Activated CD4-positive, alpha-beta T cell treated with anti-CD3 and anti-CD28 coated beads, Interleukin-2, amount 10 ng/mL, durations not matched to agents 24 days and 14 days (primary cell): ENCODE data around the gene APBB1. TPM values are rescaled to one million over a fixed set of nuclear protein-coding genes. Genes with fewer than 3 reads are reported as not detected.

ENCODE experiments used
- DNase-seq: peaks from one replicate; pipeline ENCODE4 v3.0.0; 2022
- H3K27ac Mint-ChIP-seq: one replicate; pipeline ENCODE4 v1.8.0; 2022; ENCODE audit warnings: mild to moderate bottlenecking, mixed read lengths
- H3K27me3 Mint-ChIP-seq: one replicate; pipeline ENCODE4 v1.8.0; 2022; ENCODE audit warnings: mixed read lengths
- H3K36me3 Mint-ChIP-seq: one replicate; pipeline ENCODE4 v1.8.0; 2022; ENCODE audit warnings: low read depth, mild to moderate bottlenecking, mixed read lengths
- H3K4me1 Mint-ChIP-seq: one replicate; pipeline ENCODE4 v1.8.0; 2021; ENCODE audit warnings: mixed read lengths
- H3K4me3 Mint-ChIP-seq: one replicate; pipeline ENCODE4 v1.8.0; 2022; ENCODE audit warnings: mild to moderate bottlenecking, moderate library complexity, mixed read lengths
- H3K9me3 Mint-ChIP-seq: one replicate; pipeline ENCODE4 v1.8.0; 2021; ENCODE audit warnings: mixed read lengths
- intact Hi-C: fragments of 100-400 bp; cut with micrococcal nuclease; formaldehyde crosslinking; loops from one replicate; pipeline ENCODE4 v1.15.1; 2023
- total RNA-seq: library from RNA; stranded (reverse); gene quantifications from 2 replicates; pipeline ENCODE4 v1.2.3, GENCODE V29; 2022

The APBB1 gene
- total RNA-seq, 1 donor from 2014 or later: 24.1 TPM

DNA sequence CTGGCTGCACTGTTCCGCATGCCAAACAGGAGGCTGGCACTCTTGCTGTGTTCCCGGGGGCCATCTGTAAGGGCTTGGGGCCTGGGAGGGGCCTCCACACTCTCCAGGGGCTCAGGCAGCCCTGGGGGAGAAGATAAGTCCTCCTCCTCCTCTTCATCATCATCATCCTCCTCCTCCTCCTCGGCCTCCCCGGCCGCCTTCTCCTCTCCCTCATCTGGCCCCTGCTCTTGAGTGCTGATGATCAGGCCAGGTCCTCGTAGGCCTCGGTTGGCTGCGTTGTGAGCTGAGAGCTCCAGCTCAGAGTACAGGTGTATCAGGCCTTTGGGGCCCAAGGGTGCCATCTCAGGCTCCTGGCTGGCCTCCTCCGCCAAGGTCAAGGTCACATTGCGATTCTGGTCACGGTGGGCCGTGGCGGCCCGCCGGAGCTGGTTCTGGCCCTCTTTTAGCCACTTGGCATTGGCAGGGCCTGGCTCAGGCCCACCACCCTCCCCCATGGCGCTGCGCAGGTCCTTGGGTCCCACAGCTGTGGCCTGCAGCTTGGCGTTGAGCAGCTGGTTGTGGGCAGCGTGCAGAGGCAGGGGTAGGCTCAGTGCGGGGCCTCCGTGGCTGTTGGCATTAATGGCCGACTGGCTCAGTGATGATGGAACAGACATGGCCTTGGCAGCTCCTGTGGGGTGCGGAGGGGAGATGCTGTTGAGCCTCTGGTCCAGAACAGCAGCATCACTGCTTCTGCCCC is 8.0 kb downstream of the APBB1 start:
- intact Hi-C loops: loop anchor here (10.0 kb wide), 3 partner anchors 176 to 726 kb away; partner anchors contain the start of genes CNGA4, FHIP1B, ILK and RRP8
- Mint-ChIP-seq H3K4me3 (no peak overlapping the region), H3K27ac (no peak overlapping the region), H3K4me1 (peaks cover 30% of the 10 kb centered on the region), H3K27me3 (no peaks in the 10 kb centered on the region), H3K9me3 (no peaks in the 10 kb centered on the region), H3K36me3 (peaks cover 16% of the 10 kb centered on the region)
- no peak for DNase-seq

DNA sequence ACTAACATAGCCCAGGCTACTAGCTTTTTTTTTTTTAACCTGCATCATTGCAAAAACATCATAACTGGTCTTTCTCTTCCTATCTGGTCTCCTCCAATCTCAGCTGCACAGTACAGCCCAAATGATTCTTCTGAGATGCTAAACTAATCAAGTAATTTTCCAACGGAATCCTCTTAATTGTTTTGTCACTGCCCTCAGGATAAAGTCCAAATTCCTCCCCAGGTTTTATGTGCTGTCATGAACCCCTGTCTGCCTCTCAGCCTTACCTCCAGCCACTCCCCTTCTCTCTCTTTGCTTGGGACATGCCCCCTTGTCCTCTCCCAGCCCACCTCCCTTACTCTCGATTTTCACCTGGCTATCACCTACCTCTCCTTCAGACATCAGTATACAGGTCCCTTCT is 12.5 kb downstream of the APBB1 start:
- H3K27ac Mint-ChIP-seq: no peak overlapping the region
- no peak for DNase-seq
- intact Hi-C loops: no loop called here

DNA sequence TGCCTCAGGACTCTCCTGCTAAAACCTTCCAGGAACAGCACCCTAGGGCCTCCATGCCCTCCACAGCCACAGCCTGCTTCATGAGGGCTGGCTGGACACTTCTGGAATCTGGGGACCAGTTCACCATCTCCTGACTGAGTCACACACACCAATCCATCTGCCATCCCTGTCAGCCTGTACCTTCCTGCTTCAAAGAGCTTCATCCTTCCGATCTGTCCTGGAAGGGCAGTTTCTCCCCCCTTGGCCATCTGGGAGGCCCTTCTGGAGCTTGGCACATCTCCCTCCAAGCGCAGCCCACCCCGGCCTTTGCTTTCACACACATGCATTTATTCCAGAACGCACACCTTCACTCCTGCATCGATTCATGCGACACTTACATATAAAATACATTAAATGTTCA is 13.0 kb downstream of the APBB1 start:
- H3K27ac Mint-ChIP-seq: no peak overlapping the region
- intact Hi-C loops: no loop called here
- peaks cover 61% of the 10 kb centered on the region for H3K4me1 Mint-ChIP-seq
- no peaks in the 10 kb centered on the region for H3K27me3 Mint-ChIP-seq
- H3K36me3 Mint-ChIP-seq: peaks cover 16% of the 10 kb centered on the region
- no peak overlapping the region for H3K4me3 Mint-ChIP-seq
- no peaks in the 10 kb centered on the region for H3K9me3 Mint-ChIP-seq
- no peak for DNase-seq

More for the DNA sequence above, 12.5 kb downstream of the APBB1 start:
- H3K4me3 Mint-ChIP-seq: no peak overlapping the region
- no peaks in the 10 kb centered on the region for H3K9me3 Mint-ChIP-seq
- H3K36me3 Mint-ChIP-seq: peaks cover 14% of the 10 kb centered on the region
- no peaks in the 10 kb centered on the region for H3K27me3 Mint-ChIP-seq
- peaks cover 57% of the 10 kb centered on the region for H3K4me1 Mint-ChIP-seq

DNA sequence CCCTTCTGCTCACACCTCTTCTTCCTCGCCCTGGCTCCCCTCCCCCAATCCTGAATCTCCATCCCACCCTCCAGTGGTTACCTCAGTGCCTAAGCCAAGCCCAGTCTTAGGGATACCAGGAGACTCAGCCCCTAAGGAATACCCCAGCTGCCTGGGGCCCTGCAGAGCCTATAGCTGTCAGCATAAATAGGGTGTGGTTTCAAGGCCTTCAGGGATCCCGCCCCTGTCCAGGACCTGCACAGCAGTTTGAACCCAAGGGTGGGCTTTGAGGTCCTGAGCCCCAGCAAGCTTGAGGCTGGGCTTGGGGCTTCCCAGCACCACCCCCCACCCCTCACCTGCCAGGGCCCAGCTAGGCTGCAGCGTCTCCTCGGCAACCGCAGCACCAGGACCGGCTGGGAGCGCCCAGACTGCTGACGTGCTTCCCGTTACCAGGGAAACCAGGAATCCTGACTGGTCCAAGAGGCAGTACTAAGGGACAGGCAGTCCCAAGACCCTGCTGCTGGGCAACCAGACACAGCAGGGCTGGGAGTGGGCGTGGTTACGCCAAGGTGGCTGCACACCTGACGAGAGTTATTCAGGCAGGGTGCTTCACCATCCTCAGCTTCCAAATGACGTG is 13.7 kb downstream of the APBB1 start:
- Mint-ChIP-seq H3K27ac (no peak overlapping the region), H3K36me3 (peaks cover 20% of the 10 kb centered on the region), H3K4me1 (peaks cover 61% of the 10 kb centered on the region), H3K27me3 (no peaks in the 10 kb centered on the region), H3K4me3 (no peak overlapping the region), H3K9me3 (no peaks in the 10 kb centered on the region)
- intact Hi-C loops: no loop called here
- DNase-seq: no peak

DNA sequence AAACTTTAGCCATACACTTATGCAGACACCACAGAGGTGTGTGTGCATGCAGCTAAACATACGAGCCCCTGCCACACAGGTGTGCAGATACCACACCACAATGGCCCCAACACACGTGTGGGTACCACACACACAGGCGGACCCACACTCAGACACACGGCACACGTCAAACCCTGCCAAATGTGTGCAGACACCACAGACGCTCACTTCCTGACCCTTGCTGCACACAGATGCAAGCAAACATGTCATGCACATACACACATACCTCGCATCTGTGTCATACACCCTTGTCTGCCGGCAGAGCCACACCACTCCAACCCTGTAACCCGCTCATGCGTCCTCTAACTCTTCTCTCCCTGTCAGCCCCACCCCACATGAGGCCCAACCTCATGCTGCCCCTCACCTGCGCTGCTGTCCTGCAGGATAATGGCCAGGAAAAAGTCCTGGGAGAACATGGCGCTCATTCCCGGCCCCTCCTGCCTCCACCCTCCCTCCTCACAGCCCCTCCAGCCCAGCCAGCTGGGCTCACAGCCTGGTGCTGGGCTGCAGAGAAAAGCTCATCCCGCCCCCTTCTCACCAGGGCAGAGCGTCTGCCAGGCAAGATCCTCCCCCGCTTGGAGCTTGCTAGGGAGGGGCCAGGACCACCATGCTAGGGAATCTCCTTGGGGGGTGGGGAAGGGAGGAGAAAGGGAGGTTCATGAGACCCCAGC is 14.4 kb downstream of the APBB1 start:
- Mint-ChIP-seq H3K36me3 (peaks cover 24% of the 10 kb centered on the region), H3K27me3 (no peaks in the 10 kb centered on the region), H3K4me1 (peaks cover 61% of the 10 kb centered on the region), H3K27ac (no peak overlapping the region), H3K9me3 (no peaks in the 10 kb centered on the region), H3K4me3 (peak overlapping the region; percentile 26)
- peak; percentile 61 for DNase-seq
- intact Hi-C loops: loop anchor here (5.0 kb wide), 2 partner anchors 33 to 278 kb away; partner anchors contain the start of gene MRPL17

DNA sequence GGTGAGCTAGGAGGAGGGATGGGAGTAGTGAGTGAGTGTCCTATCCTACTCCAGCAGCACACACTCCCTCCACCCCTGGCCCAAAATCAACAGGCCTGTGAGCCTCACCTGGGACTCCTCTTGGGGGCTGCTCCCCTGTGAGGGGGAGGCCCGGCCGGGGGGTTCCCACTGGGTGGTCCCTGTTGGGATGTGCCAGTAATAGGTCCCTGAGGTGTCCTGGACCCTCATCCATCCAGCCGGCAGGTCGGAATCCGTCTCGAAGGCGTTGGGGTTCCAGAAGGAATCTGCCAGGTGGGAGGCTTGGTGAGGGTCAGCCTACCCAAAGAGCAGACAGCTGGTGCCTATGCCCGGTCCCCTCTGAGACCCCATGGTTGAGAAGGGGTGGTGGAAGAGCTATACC is 15.4 kb downstream of the APBB1 start:
- H3K27ac Mint-ChIP-seq: peak overlapping the region; percentile 96

DNA sequence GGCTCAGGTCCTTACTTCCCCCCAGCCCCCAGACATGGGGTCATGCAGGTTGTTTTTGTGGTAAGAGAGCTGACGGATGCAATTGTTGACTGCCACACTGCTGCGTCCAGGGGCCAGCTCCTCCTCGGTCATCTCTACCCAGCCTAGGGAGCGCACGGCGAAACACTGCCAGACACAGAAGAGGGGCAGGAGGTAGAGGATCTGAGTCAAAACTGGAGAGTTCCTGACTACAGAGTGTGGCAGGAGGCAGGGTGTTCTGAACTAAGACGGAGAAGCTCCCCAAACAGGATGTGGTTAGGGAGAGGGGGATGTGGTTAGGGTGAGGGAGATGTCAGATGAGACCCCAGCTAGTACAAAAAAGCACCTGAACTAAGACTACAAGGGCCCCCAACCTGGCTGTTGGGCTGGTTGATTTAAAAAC is 16.3 kb downstream of the APBB1 start:
- Mint-ChIP-seq H3K27ac (peak overlapping the region; percentile 96), H3K36me3 (peaks cover 33% of the 10 kb centered on the region), H3K4me1 (peaks cover 57% of the 10 kb centered on the region), H3K9me3 (no peaks in the 10 kb centered on the region), H3K4me3 (peak overlapping the region; percentile 85), H3K27me3 (no peaks in the 10 kb centered on the region)
- intact Hi-C loops: loop anchor here (1.0 to 5.0 kb wide), 5 partner anchors 11 to 280 kb away; partner anchors contain the start of genes MRPL17 and SMPD1
- peak; percentile 95 for DNase-seq

More for the DNA sequence above, 15.4 kb downstream of the APBB1 start:
- no peak for DNase-seq
- Mint-ChIP-seq H3K4me1 (peaks cover 60% of the 10 kb centered on the region), H3K4me3 (peak overlapping the region; percentile 85), H3K27me3 (no peaks in the 10 kb centered on the region), H3K36me3 (peaks cover 27% of the 10 kb centered on the region), H3K9me3 (no peaks in the 10 kb centered on the region)
- intact Hi-C loops: loop anchor here (5.0 kb wide), 2 partner anchors 34 to 279 kb away; partner anchors contain the start of gene MRPL17

DNA sequence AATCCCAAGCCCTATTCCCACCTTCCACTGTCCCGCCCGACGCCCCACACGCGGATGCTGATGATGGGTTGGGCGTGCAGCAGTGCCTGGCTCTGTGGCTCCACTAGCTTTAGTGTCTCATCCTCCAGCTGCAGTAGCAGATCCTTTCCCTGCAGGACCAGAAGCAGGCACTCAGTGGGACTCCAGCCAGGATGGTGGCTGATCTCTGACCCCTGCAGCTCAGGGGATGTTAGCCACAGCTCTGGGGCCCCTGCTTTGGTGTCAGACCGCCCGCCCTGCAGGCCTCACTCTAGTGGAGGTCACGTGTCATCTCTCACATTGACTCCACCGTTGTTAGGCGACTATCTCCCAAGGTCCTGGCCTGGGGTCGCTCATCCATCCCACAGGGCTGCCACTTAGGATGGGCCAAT is 16.8 kb downstream of the APBB1 start:
- DNase-seq: peak; percentile 80
- no peaks in the 10 kb centered on the region for H3K9me3 Mint-ChIP-seq
- intact Hi-C loops: loop anchor here (1.0 to 5.0 kb wide), 5 partner anchors 11 to 280 kb away; partner anchors contain the start of genes MRPL17 and SMPD1
- H3K27me3 Mint-ChIP-seq: no peaks in the 10 kb centered on the region
- H3K27ac Mint-ChIP-seq: peak overlapping the region; percentile 96
- peak overlapping the region; percentile 85 for H3K4me3 Mint-ChIP-seq
- H3K4me1 Mint-ChIP-seq: peaks cover 55% of the 10 kb centered on the region
- H3K36me3 Mint-ChIP-seq: peaks cover 38% of the 10 kb centered on the region

DNA sequence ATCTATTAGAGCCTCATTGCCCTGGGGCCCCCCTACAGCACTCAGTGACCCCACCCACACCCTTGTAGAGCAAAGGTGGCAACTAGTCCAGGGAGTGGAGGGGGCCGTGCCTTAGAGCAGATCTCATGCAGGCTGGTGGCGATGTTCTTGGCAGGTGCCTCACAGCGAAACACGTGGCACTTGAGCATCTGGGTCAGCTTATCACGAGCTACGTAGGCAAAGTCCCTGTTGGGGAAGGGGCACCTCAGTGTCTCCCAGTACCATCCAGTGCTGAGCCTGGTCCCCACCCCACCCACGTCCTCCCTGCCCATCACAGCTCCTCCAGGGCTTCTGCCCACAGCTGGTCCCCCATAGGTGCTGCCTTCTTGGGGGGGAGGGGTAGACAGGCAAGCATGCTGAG is 17.4 kb downstream of the APBB1 start:
- Mint-ChIP-seq H3K36me3 (peaks cover 41% of the 10 kb centered on the region), H3K9me3 (no peaks in the 10 kb centered on the region), H3K27me3 (no peaks in the 10 kb centered on the region), H3K27ac (peak overlapping the region; percentile 96), H3K4me1 (peaks cover 49% of the 10 kb centered on the region), H3K4me3 (no peak overlapping the region)
- DNase-seq: no peak
- intact Hi-C loops: loop anchor here (5.0 kb wide), 2 partner anchors 36 to 281 kb away; partner anchors contain the start of gene MRPL17

DNA sequence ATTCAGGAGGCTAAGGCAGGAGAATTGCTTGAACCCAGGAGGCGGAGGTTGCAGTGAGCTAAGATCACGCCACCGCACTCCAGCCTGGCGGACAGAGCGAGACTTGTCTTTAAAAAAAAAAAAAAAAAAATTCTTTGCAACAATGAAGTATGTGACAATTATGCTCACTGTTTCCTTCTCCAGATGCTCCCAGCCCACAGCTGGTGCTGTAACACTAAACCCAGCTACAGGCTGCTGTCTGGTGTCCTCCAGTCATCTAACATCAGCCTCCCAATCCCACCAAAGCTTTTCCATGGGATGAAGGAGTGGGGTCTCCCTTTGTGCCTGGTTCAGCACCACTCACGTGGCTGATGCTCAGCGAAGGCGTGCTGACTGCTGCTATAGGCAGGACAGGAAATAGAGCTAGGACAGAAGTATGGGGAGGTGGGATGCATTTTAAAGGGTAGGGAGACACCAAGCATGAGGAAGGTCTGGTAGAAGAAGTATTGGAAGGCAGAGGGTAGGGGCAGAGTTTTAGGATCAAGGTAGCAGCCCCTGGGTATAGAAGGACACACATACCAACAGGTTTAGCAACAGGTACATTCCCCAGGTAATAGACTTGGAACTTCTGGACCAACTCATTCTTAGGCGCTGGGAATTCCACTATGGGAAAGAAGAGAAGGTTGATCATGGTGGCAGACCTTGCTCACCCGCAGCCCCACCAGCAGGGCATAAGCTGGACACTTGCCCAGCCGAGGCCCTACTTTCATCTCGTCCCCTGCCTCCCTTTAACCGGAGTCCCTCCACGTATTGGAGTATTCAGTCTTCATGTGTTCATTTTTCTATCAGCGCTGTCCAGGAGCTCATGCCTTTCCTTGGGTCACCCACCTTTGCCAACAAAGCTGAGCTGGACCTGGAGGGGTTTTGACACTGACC is 18.2 kb downstream of the APBB1 start:
- peak overlapping the region; percentile 24 for H3K4me3 Mint-ChIP-seq
- H3K4me1 Mint-ChIP-seq: peaks cover 45% of the 10 kb centered on the region
- peaks cover 46% of the 10 kb centered on the region for H3K36me3 Mint-ChIP-seq
- H3K9me3 Mint-ChIP-seq: no peaks in the 10 kb centered on the region
- no peaks in the 10 kb centered on the region for H3K27me3 Mint-ChIP-seq
- DNase-seq: no peak
- no peak overlapping the region for H3K27ac Mint-ChIP-seq
- intact Hi-C loops: loop anchor here (5.0 kb wide), 2 partner anchors 37 to 282 kb away; partner anchors contain the start of gene MRPL17

DNA sequence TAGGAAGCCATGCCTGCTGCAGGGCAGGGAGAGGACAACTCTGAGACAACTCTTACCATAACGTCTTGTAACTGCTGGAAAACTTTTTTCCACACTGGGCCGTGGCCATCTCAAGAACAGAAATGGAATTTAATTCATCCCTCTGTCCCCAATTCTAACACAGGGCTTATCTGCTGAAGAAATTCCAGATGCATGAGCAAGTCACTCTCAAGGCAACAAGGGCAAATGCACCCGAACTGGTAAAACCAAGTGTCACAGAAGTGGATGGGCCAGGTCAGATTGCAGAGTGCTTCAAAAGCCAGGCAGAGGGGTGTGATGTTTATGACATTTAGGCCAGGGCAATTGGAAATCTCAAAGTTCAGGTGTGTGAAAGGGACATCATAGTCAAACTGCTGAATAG is 21.3 kb downstream of the APBB1 start:
- Mint-ChIP-seq H3K9me3 (no peaks in the 10 kb centered on the region), H3K27me3 (no peaks in the 10 kb centered on the region), H3K4me1 (peaks cover 26% of the 10 kb centered on the region), H3K27ac (no peak overlapping the region), H3K4me3 (no peak overlapping the region), H3K36me3 (peaks cover 61% of the 10 kb centered on the region)
- intact Hi-C loops: no loop called here
- DNase-seq: no peak

DNA sequence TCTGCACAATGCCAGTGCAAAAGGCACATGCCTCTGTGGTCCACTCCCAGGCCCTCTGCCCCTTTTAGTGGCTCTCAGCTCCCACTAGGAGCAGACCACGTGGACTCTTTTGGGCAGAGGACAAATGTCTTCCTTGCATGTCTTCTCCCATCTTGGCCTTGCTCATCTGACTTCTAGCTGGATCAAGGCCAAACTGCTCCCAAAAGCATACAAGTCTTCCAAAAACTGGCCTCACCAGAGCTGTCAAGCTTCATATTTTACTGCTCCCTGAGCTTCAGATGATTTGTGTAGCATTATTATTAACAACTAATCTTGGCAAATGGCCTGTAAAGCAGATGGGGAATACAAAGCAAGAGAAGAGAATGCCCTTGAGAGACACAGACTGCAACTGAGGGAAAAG is 21.7 kb downstream of the APBB1 start:
- Mint-ChIP-seq H3K4me1 (peaks cover 22% of the 10 kb centered on the region), H3K4me3 (no peak overlapping the region), H3K27ac (no peak overlapping the region), H3K36me3 (peaks cover 61% of the 10 kb centered on the region), H3K27me3 (no peaks in the 10 kb centered on the region), H3K9me3 (no peaks in the 10 kb centered on the region)
- intact Hi-C loops: no loop called here
- peak; percentile 54 for DNase-seq
